Calu3 (cell line): ENCODE measurements around the gene PANX2. TPM values are rescaled to one million over a fixed set of nuclear protein-coding genes. Genes with fewer than 3 reads are reported as not detected.
A peak's percentile ranks its signal among the peaks of the same experiment; 100 is the strongest.
"Not testable (repeated sequence)": the region's sequence is repeated elsewhere in the genome, so short reads cannot be mapped to it uniquely, and the experiment has no call there.

Experiments used
- BruUV-seq: library from RNA; stranded (reverse); fragments of 400-500 nt; replicated peaks from 2 replicates; lab custom pipeline; 2021; lab: Mats Ljungman, UMichigan
- CTCF ChIA-PET: fragments of 300-600 bp; sonication (Branson Sonifier 250); formaldehyde crosslinking; loops from one replicate; lab custom pipeline; 2022; ENCODE audit warnings: antibody characterized with exemption; lab: Charles Lee
- DNase-seq: peaks from one replicate; pipeline ENCODE4 v3.0.0; 2022
- H3K27ac Mint-ChIP-seq: one replicate; pipeline ENCODE4 v1.8.0; 2022; ENCODE audit warnings: mixed read lengths; ENCODE audit not compliant: unreplicated experiment
- H3K27me3 Mint-ChIP-seq: one replicate; pipeline ENCODE4 v1.8.0; 2022; ENCODE audit warnings: mixed read lengths; ENCODE audit not compliant: unreplicated experiment
- H3K36me3 Mint-ChIP-seq: one replicate; pipeline ENCODE4 v1.8.0; 2022; ENCODE audit warnings: mild to moderate bottlenecking, moderate library complexity, mixed read lengths; ENCODE audit not compliant: insufficient read depth, unreplicated experiment
- H3K4me1 Mint-ChIP-seq: one replicate; pipeline ENCODE4 v1.8.0; 2022; ENCODE audit warnings: mild to moderate bottlenecking, low read depth, mixed read lengths; ENCODE audit not compliant: unreplicated experiment
- H3K4me3 Mint-ChIP-seq: one replicate; pipeline ENCODE4 v1.8.0; 2022; ENCODE audit warnings: mild to moderate bottlenecking, low read depth, moderate library complexity, mixed read lengths; ENCODE audit not compliant: unreplicated experiment
- H3K9me3 Mint-ChIP-seq: one replicate; pipeline ENCODE4 v1.8.0; 2022; ENCODE audit warnings: low read depth, mixed read lengths; ENCODE audit not compliant: unreplicated experiment
- CTCF ChIP-seq: fragments of 200-600 bp; IDR thresholded peaks from one replicate; pipeline ENCODE4 v1.8.0; 2022; ENCODE audit warnings: antibody characterized with exemption; ENCODE audit not compliant: unreplicated experiment
- intact Hi-C: fragments of 100-400 bp; cut with micrococcal nuclease; formaldehyde crosslinking; loops from one replicate; pipeline ENCODE4 v1.10.0; 2022; ENCODE audit not compliant: unreplicated experiment
- total RNA-seq: library from RNA; stranded (reverse); gene quantifications from 2 replicates; pipeline ENCODE4 v1.2.3, GENCODE V29; 2022

PANX2 gene
- total RNA-seq, 1 experiment from 2014 or later: 2.0 TPM

GRCh38 chr22:50201191-50202129, 30.9 kb downstream of the PANX2 start:
- BruUV-seq: no TSS peak
- no peak for TF ChIP-seq CTCF
- peaks cover 16% of the 10 kb centered on the region for H3K4me1 Mint-ChIP-seq
- H3K9me3 Mint-ChIP-seq: no peaks in the 10 kb centered on the region
- peaks cover 88% of the 10 kb centered on the region for H3K36me3 Mint-ChIP-seq
- DNase-seq: peak; percentile 33
- peak overlapping the region; percentile 76 for H3K4me3 Mint-ChIP-seq
- intact Hi-C loops: no loop called here
- no peak overlapping the region for H3K27ac Mint-ChIP-seq
- CTCF ChIA-PET: interaction anchor here (0.6 kb wide), 1 partner anchor 107 kb away, joined by 5 read pairs; no protein-coding TSS in a partner anchor
- H3K27me3 Mint-ChIP-seq: no peaks in the 10 kb centered on the region

- intact Hi-C loops: no loop called here
- CTCF ChIA-PET: no interaction called here
- no TSS peak for BruUV-seq
- H3K4me3 Mint-ChIP-seq: peak overlapping the region; percentile 76
- TF ChIP-seq CTCF: no peak
- H3K27ac Mint-ChIP-seq: no peak overlapping the region
- no peaks in the 10 kb centered on the region for H3K9me3 Mint-ChIP-seq
- H3K27me3 Mint-ChIP-seq: no peaks in the 10 kb centered on the region
- peaks cover 16% of the 10 kb centered on the region for H3K4me1 Mint-ChIP-seq
- H3K36me3 Mint-ChIP-seq: peaks cover 92% of the 10 kb centered on the region
- no peak for DNase-seq
Observed at GRCh38 chr22:50202130-50202666, 31.7 kb downstream of the PANX2 start.

GRCh38 chr22:50203288-50203687, 32.8 kb downstream of the PANX2 start:
- H3K27ac Mint-ChIP-seq: no peak overlapping the region
- H3K4me1 Mint-ChIP-seq: peaks cover 16% of the 10 kb centered on the region
- H3K4me3 Mint-ChIP-seq: no peak overlapping the region
- CTCF ChIA-PET: no interaction called here
- intact Hi-C loops: no loop called here
- TF ChIP-seq CTCF: no peak
- H3K36me3 Mint-ChIP-seq: peaks cover 90% of the 10 kb centered on the region
- no TSS peak for BruUV-seq
- no peaks in the 10 kb centered on the region for H3K27me3 Mint-ChIP-seq
- H3K9me3 Mint-ChIP-seq: no peaks in the 10 kb centered on the region
- DNase-seq: no peak

GRCh38 chr22:50204571-50204970, 34.0 kb downstream of the PANX2 start:
- intact Hi-C loops: no loop called here
- H3K27ac Mint-ChIP-seq: no peak overlapping the region
- no peaks in the 10 kb centered on the region for H3K9me3 Mint-ChIP-seq
- DNase-seq: no peak
- BruUV-seq: no TSS peak
- peaks cover 16% of the 10 kb centered on the region for H3K4me1 Mint-ChIP-seq
- no peak for TF ChIP-seq CTCF
- H3K36me3 Mint-ChIP-seq: peaks cover 90% of the 10 kb centered on the region
- CTCF ChIA-PET: interaction anchor here (0.7 kb wide), 1 partner anchor 138 kb away, joined by 3 read pairs; no protein-coding TSS in a partner anchor
- no peaks in the 10 kb centered on the region for H3K27me3 Mint-ChIP-seq
- no peak overlapping the region for H3K4me3 Mint-ChIP-seq

- BruUV-seq, H3K9me3 Mint-ChIP-seq, H3K4me3 Mint-ChIP-seq, H3K27me3 Mint-ChIP-seq, H3K27ac Mint-ChIP-seq, DNase-seq, intact Hi-C loops, CTCF ChIA-PET: not testable (repeated sequence)
- H3K36me3 Mint-ChIP-seq: peaks cover 90% of the 10 kb centered on the region
- H3K4me1 Mint-ChIP-seq: peaks cover 16% of the 10 kb centered on the region
Observed at GRCh38 chr22:50204998-50205397, 34.5 kb downstream of the PANX2 start.
